ENCODE data around the gene DENND10.
"Not testable (repeated sequence)": the region's sequence is repeated elsewhere in the genome, so short reads cannot be mapped to it uniquely, and the experiment has no call there.

The DENND10 gene

DNA sequence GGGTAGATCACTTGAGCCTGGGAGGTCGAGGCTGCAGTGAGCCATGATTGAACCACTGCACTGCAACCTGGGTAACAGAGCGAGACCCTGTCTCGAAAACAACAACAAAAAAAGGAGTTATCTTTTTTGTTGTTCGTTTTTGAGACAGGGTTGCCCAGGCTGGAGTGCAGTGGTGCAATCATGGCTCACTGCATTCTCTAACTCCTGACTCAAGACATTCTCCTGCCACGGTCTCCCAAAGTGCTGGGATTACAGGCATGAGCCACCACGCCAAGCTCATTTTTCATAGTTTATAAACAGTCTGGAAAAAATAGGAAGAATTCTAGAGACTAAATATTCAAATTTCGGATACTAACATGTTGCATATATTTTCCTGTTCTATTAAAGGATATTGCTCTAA, 32.2 kb downstream of the DENND10 start:
- peaks cover 3% of the 10 kb centered on the region for H3K4me1 ChIP-seq (ENCODE audit: insufficient read depth, insufficient read length)
- no peak overlapping the region for H3K9ac ChIP-seq (ENCODE audit: insufficient read length, low read depth)
- no peak for TF ChIP-seq SUZ12 (IDR thresholded peaks at IDR 0.05; ENCODE audit: extremely low read depth, insufficient read depth, insufficient read length)
- no peak for TF ChIP-seq ZNF274 (IDR thresholded peaks at IDR 0.05; ENCODE audit: low read depth, low read length)
- TF ChIP-seq YY1 (IDR thresholded peaks at IDR 0.05; ENCODE audit: insufficient read depth, insufficient read length) = no peak

DNA sequence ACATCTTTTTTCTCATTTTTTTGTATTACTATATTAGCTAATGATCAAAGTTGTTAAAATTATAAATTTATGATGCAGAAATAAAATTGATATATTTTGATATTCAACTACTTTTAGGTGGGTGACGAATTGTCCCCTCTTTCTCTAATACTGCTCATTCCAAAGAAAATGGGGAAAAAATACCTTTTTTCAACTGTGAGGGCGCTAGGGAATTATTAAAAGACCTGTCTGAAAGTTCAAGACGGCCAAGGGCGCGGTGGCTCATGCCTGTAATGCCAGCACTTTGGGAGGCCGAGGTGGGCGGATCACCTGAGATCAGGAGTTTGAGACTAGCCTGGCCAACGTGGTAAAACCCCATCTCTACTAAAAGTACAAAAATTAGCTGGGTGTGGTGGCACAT, 34.0 kb downstream of the DENND10 start:
- H3K4me3 ChIP-seq (ENCODE audit: insufficient read length, low read depth); H3K4me1 ChIP-seq (ENCODE audit: insufficient read depth, insufficient read length); H3K27me3 ChIP-seq (ENCODE audit: insufficient read depth, insufficient read length); H3K9me3 ChIP-seq (ENCODE audit: insufficient read depth, low read length); H3K9ac ChIP-seq (ENCODE audit: insufficient read length, low read depth); DNase-seq (ENCODE audit: low read depth, low spot score): not testable (repeated sequence)
- peaks cover 35% of the 10 kb centered on the region for H3K36me3 ChIP-seq (ENCODE audit: insufficient read depth, insufficient read length, low read length)

More for the DNA sequence above, 32.2 kb downstream of the DENND10 start:
- Histone ChIP-seq H3K4me3 (ENCODE audit: insufficient read length, low read depth) (no peak overlapping the region), H3K27me3 (ENCODE audit: insufficient read depth, insufficient read length) (no peaks in the 10 kb centered on the region), H3K9me3 (ENCODE audit: insufficient read depth, low read length) (no peaks in the 10 kb centered on the region), H3K36me3 (ENCODE audit: insufficient read depth, insufficient read length, low read length) (peaks cover 46% of the 10 kb centered on the region)
- no peak for DNase-seq (ENCODE audit: low read depth, low spot score)

DNA sequence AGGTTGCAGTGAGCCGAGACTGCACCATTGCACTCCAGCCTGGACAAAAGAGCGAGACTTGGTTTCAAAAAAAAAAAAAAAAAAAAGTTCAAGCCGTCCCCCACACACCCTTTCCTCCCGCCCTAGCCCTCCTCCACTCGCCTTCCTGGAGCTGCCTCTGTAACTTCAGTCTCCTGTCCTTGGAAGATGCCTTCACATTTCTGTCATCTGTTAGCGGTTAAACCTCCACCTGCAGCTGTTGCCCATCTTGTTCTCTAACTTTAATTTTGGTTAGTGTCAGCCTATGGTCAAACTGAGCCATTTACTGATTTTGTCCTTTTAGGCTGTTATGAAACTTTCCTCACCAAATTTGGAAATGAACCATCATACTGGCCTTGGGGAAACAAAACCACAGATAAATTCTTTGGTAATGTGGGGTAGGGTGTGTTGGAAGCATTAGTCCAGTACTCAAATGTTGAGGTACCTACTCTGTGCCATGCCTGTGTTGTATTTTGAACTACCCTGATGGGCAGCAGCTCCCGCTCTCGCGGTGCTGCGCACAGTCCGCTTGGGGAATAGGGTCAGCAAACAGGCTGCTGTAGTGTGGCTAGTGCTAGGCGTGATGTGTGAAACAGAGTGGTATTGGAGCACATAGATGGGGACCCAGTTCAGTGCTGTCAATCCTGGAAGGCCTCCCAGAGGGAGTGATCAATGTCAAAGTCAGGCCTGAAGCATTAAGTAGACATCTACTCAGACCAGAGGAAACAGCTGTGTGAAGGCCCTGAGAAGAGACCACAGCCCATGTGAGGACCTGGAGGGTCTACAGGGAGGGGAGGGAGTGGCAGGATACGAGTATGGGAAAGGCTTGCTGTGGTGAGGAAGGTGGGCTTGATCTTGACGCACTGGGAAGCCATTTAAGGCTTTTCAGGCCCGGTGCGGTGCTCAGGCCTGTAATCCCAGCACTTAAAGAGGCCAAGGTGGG, 34.7 kb downstream of the DENND10 start:
- peaks cover 3% of the 10 kb centered on the region for H3K4me1 ChIP-seq (ENCODE audit: insufficient read depth, insufficient read length)
- no peak overlapping the region for H3K4me3 ChIP-seq (ENCODE audit: insufficient read length, low read depth)
- H3K27me3 ChIP-seq (ENCODE audit: insufficient read depth, insufficient read length) = no peaks in the 10 kb centered on the region
- H3K9me3 ChIP-seq (ENCODE audit: insufficient read depth, low read length) = no peaks in the 10 kb centered on the region
- TF ChIP-seq SUZ12 (IDR thresholded peaks at IDR 0.05; ENCODE audit: extremely low read depth, insufficient read depth, insufficient read length) = no peak
- TF ChIP-seq ZNF274 (IDR thresholded peaks at IDR 0.05; ENCODE audit: low read depth, low read length) = no peak
- TF ChIP-seq YY1 (IDR thresholded peaks at IDR 0.05; ENCODE audit: insufficient read depth, insufficient read length) = no peak
- DNase-seq (ENCODE audit: low read depth, low spot score) = no peak
- H3K36me3 ChIP-seq (ENCODE audit: insufficient read depth, insufficient read length, low read length) = peaks cover 33% of the 10 kb centered on the region
- no peak overlapping the region for H3K9ac ChIP-seq (ENCODE audit: insufficient read length, low read depth)

DNA sequence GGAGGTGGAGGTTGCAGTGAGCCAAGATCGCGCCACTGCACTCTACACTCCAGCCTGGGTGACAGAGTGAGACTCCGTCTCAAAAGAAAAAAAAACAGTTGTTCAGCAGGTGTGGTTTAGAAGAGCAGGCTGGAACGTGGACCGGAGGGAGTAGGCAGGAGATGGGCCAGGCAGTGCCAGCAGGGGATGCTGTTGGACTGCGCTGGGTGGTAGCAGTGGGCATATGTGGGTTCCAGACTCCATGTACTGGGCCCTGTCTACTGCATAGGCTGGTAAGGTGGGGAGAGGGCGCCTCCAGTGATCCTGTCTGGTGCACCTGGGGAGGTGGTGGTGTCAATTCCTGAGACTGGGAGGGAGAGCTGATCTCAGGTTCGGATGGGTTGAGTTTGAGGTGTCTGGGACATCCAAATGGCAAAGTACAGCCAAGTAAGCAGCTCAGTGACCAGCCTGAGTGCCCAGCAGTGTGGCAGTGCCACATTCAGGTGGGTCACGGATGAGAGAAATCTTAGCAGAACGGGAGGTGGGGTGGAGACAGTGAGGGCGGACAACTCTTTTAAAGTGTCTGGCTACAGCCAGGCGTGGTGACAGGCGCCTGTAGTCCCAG, 35.7 kb downstream of the DENND10 start:
- DNase-seq (ENCODE audit: low read depth, low spot score) = no peak
- no peak for TF ChIP-seq YY1 (IDR thresholded peaks at IDR 0.05; ENCODE audit: insufficient read depth, insufficient read length)
- no peak for TF ChIP-seq ZNF274 (IDR thresholded peaks at IDR 0.05; ENCODE audit: low read depth, low read length)
- TF ChIP-seq SUZ12 (IDR thresholded peaks at IDR 0.05; ENCODE audit: extremely low read depth, insufficient read depth, insufficient read length) = no peak
- no peaks in the 10 kb centered on the region for H3K9me3 ChIP-seq (ENCODE audit: insufficient read depth, low read length)
- no peaks in the 10 kb centered on the region for H3K27me3 ChIP-seq (ENCODE audit: insufficient read depth, insufficient read length)
- H3K4me1 ChIP-seq (ENCODE audit: insufficient read depth, insufficient read length) = peaks cover 3% of the 10 kb centered on the region
- H3K4me3 ChIP-seq (ENCODE audit: insufficient read length, low read depth) = no peak overlapping the region
- peaks cover 29% of the 10 kb centered on the region for H3K36me3 ChIP-seq (ENCODE audit: insufficient read depth, insufficient read length, low read length)
- H3K9ac ChIP-seq (ENCODE audit: insufficient read length, low read depth) = no peak overlapping the region

DNA sequence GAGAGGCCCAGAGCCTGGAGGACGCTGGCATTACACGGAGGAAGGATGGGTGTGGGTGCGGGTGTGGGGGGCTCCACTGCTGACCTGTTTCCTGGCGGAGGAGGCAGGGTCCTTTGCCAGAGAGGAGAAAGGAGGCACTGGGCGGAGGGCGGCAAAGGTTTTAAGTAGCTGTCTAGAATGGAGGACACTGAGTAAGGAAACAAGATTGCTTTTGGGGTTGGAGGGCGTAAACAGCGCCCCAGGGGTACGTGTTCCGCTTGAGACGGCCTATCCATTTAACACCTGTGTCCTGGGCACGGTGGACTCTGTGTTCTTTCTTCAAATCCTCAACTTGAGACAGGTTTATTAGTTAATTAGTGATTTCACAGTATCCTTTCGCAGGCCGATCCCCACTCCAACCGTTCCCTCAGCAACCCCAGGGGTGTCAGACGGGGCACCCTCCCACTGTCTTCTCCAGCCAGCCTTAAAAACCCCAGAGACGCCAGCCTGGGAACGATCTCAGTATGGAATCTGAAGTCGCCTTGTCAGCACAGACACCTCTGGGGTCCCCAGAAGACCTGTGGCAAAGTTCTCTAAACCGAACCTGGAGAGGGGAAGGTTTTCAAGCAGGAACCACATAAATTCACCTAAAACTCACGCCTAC, 36.8 kb downstream of the DENND10 start:
- Histone ChIP-seq H3K4me1 (ENCODE audit: insufficient read depth, insufficient read length) (peaks cover 3% of the 10 kb centered on the region), H3K9ac (ENCODE audit: insufficient read length, low read depth) (no peak overlapping the region), H3K9me3 (ENCODE audit: insufficient read depth, low read length) (no peaks in the 10 kb centered on the region), H3K36me3 (ENCODE audit: insufficient read depth, insufficient read length, low read length) (peaks cover 26% of the 10 kb centered on the region), H3K4me3 (ENCODE audit: insufficient read length, low read depth) (no peak overlapping the region), H3K27me3 (ENCODE audit: insufficient read depth, insufficient read length) (no peaks in the 10 kb centered on the region)
- no peak for DNase-seq (ENCODE audit: low read depth, low spot score)
- TF ChIP-seq YY1 (IDR thresholded peaks at IDR 0.05; ENCODE audit: insufficient read depth, insufficient read length) = no peak
- no peak for TF ChIP-seq ZNF274 (IDR thresholded peaks at IDR 0.05; ENCODE audit: low read depth, low read length)
- TF ChIP-seq SUZ12 (IDR thresholded peaks at IDR 0.05; ENCODE audit: extremely low read depth, insufficient read depth, insufficient read length) = no peak

DNA sequence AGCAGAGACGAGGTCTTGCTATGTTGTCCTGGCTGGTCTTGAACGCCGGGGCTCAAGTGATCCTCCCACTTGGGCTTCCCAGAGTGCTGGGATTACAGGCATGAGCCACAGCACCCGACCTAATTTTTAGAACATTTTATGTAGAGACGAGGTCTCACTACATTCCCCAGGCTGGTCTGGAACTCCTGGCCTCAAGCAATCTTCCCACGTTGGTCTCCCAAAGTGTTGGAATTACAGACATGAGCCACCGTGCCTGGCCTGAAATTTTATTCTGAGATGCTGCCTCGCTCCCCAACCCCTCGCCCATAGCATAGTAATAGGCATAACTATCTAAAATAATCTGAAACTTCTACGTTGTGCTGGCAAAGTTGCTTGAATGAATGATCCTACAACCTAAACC, 39.7 kb downstream of the DENND10 start:
- H3K27me3 ChIP-seq (ENCODE audit: insufficient read depth, insufficient read length) = no peaks in the 10 kb centered on the region
- TF ChIP-seq SUZ12 (IDR thresholded peaks at IDR 0.05; ENCODE audit: extremely low read depth, insufficient read depth, insufficient read length) (no peak), YY1 (IDR thresholded peaks at IDR 0.05; ENCODE audit: insufficient read depth, insufficient read length) (no peak), ZNF274 (IDR thresholded peaks at IDR 0.05; ENCODE audit: low read depth, low read length) (no peak)
- peaks cover 38% of the 10 kb centered on the region for H3K36me3 ChIP-seq (ENCODE audit: insufficient read depth, insufficient read length, low read length)
- H3K9me3 ChIP-seq (ENCODE audit: insufficient read depth, low read length) = no peaks in the 10 kb centered on the region
- H3K4me3 ChIP-seq (ENCODE audit: insufficient read length, low read depth) = no peak overlapping the region
- peaks cover 3% of the 10 kb centered on the region for H3K4me1 ChIP-seq (ENCODE audit: insufficient read depth, insufficient read length)
- no peak overlapping the region for H3K9ac ChIP-seq (ENCODE audit: insufficient read length, low read depth)
- DNase-seq (ENCODE audit: low read depth, low spot score) = no peak

DNA sequence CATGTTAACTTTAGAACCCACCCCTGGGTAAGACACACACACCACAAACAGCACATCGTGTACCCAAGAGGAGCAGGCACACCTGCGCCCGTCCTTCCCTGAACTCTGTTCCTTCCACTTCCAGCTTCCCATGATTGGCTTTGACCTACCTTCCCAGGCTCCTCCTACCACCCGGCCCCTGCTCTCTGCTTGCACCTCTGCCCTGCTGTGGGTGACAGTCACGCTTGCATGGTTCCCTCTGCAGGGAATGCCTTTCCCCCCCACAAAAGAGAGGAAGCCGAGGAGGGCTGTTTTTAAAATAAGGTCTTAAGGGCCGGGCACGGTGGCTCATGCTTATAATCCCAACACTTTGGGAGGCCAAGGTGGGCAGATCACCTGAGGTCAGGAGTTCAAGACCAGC, 45.2 kb downstream of the DENND10 start:
- no peak for DNase-seq (ENCODE audit: low read depth, low spot score)
- Histone ChIP-seq H3K4me1 (ENCODE audit: insufficient read depth, insufficient read length) (no peaks in the 10 kb centered on the region), H3K36me3 (ENCODE audit: insufficient read depth, insufficient read length, low read length) (peaks cover 44% of the 10 kb centered on the region), H3K27me3 (ENCODE audit: insufficient read depth, insufficient read length) (no peaks in the 10 kb centered on the region), H3K4me3 (ENCODE audit: insufficient read length, low read depth) (no peak overlapping the region), H3K9me3 (ENCODE audit: insufficient read depth, low read length) (no peaks in the 10 kb centered on the region), H3K9ac (ENCODE audit: insufficient read length, low read depth) (no peak overlapping the region)
- TF ChIP-seq SUZ12 (IDR thresholded peaks at IDR 0.05; ENCODE audit: extremely low read depth, insufficient read depth, insufficient read length) = no peak
- TF ChIP-seq YY1 (IDR thresholded peaks at IDR 0.05; ENCODE audit: insufficient read depth, insufficient read length) = no peak
- no peak for TF ChIP-seq ZNF274 (IDR thresholded peaks at IDR 0.05; ENCODE audit: low read depth, low read length)

Measured in NT2/D1 (cell line).